GM12878 (cell line): Measurements from ENCODE around the gene NR2F6. TPM values are rescaled to one million over a fixed set of nuclear protein-coding genes. Genes with fewer than 3 reads are reported as not detected.

Experiments
- ATF7 ChIP-seq: fragments of 450-650 bp; IDR thresholded peaks from 2 replicates; pipeline ENCODE4 v1.6.1; 2016; ENCODE audit warnings: low read depth, mild to moderate bottlenecking
- BCL11A ChIP-seq: IDR thresholded peaks from 2 replicates; pipeline ENCODE4 v1.6.1; 2011; ENCODE audit warnings: low read depth, low read length
- CBX3 ChIP-seq: fragments of 200-600 bp; sonication (generic); IDR thresholded peaks from 2 replicates; pipeline ENCODE4 v1.6.1; 2016; ENCODE audit warnings: low read depth, borderline replicate concordance
- EP300 ChIP-seq, 2 experiments: fragments of 150-350 bp in 1 of 2; IDR thresholded peaks; 2 replicates each; pipeline ENCODE4 v1.6.1; 2011 to 2012; ENCODE audit warnings: low read depth in 2 of 2, low read length in 2 of 2, borderline replicate concordance in 1 of 2, improper control_type of control experiment in 1 of 2, inconsistent platforms in 1 of 2; ENCODE audit not compliant: control insufficient read depth in 1 of 2
- FOXM1 ChIP-seq: IDR thresholded peaks from 2 replicates; pipeline ENCODE4 v1.6.1; 2012; ENCODE audit warnings: low read depth, mild to moderate bottlenecking, inconsistent platforms, low read length, moderate library complexity
- GATAD2B ChIP-seq: fragments of 450-650 bp; conservative IDR thresholded peaks from 2 replicates; pipeline ENCODE4 v1.6.1; 2017; ENCODE audit warnings: low read depth, mild to moderate bottlenecking, moderate library complexity
- MYC ChIP-seq: IDR thresholded peaks from 2 replicates; pipeline ENCODE4 v1.6.1; 2011; ENCODE audit warnings: mild to moderate bottlenecking, low read length, moderate library complexity, inconsistent platforms; ENCODE audit not compliant: insufficient read depth, insufficient replicate concordance, insufficient read length, severe bottlenecking
- NFYA ChIP-seq: IDR thresholded peaks from 2 replicates; pipeline ENCODE4 v1.6.1; 2011; ENCODE audit warnings: low read depth, mild to moderate bottlenecking, low read length, improper control_type of control experiment, borderline replicate concordance
- NR2C1 ChIP-seq: fragments of 450-650 bp; IDR thresholded peaks from 2 replicates; pipeline ENCODE4 v1.6.1; 2017; ENCODE audit warnings: antibody characterized with exemption, mild to moderate bottlenecking, moderate library complexity
- PML ChIP-seq: IDR thresholded peaks from 2 replicates; pipeline ENCODE4 v1.6.1; 2012; ENCODE audit warnings: low read length, inconsistent platforms
- RBBP5 ChIP-seq: fragments of 200-600 bp; sonication (generic); conservative IDR thresholded peaks from 2 replicates; pipeline ENCODE4 v1.6.1; 2016
- SMC3 ChIP-seq: IDR thresholded peaks from 2 replicates; pipeline ENCODE4 v1.6.1; 2011; ENCODE audit warnings: low read length, improper control_type of control experiment, borderline replicate concordance
- WRNIP1 ChIP-seq: IDR thresholded peaks from 2 replicates; pipeline ENCODE4 v1.6.1; 2011; ENCODE audit warnings: low read depth, low read length, improper control_type of control experiment, borderline replicate concordance
- polyA plus RNA-seq, 11 experiments: library from polyadenylated mRNA; depleted of rRNA in 4 of 11; unstranded in 6 of 11; stranded (reverse) in 5 of 11; fragments of >200 nt; fragmentation: Nextera tagmentation in 4 of 11; fragmentation: Illumina TruSeq in 1 of 11; extraction: Ambion mirVana in 4 of 11; extraction: Trizol in 1 of 11; gene quantifications; 1 replicate in 1 of 11; 2 replicates in 10 of 11; pipeline versions ENCODE4 v1.2.1 to v1.2.3, GENCODE V29; 2011 to 2016; ENCODE audit warnings: inconsistent platforms in 2 of 11, missing spikeins in 2 of 11, low read depth in 1 of 11
- total RNA-seq, 4 experiments: library from RNA; depleted of rRNA in 3 of 4; stranded (reverse); fragments of >200 nt in 3 of 4; fragmentation: Illumina TruSeq in 1 of 4; extraction: Trizol in 1 of 4; gene quantifications; 2 replicates each; pipeline versions ENCODE4 v1.2.1 to v1.2.3, GENCODE V29; 2013 to 2021
- TF ChIP-seq, protein P1 (sequence below): fragments of 150-350 bp; IDR thresholded peaks from 2 replicates; pipeline ENCODE4 v1.6.1; 2014; ENCODE audit warnings: mild to moderate bottlenecking, low read depth, low read length
- TF ChIP-seq, protein P2 (sequence below): IDR thresholded peaks from 2 replicates; pipeline ENCODE4 v1.6.1; 2012; ENCODE audit warnings: low read depth, low read length, improper control_type of control experiment
- TF ChIP-seq, protein P3 (sequence below): fragments of 450-650 bp; formaldehyde crosslinking; IDR thresholded peaks from 2 replicates; pipeline ENCODE4 v1.4.0; 2022; ENCODE audit warnings: mild to moderate bottlenecking, moderate library complexity
- TF ChIP-seq, protein P4 (sequence below): fragments of 450-650 bp; IDR thresholded peaks from 2 replicates; pipeline ENCODE4 v1.6.1; 2017; ENCODE audit warnings: borderline replicate concordance
- TF ChIP-seq, protein P5 (sequence below): fragments of 150-350 bp; IDR thresholded peaks from 2 replicates; pipeline ENCODE4 v1.6.1; 2016; ENCODE audit warnings: low read depth, low read length

Gene NR2F6
- total and polyA plus RNA-seq, 10 of the 15 experiments (the other 5 are each of a cell fraction or from before 2014, with no cell fraction given), result 0.18 to 15.5 (median 6.1) TPM

DNA sequence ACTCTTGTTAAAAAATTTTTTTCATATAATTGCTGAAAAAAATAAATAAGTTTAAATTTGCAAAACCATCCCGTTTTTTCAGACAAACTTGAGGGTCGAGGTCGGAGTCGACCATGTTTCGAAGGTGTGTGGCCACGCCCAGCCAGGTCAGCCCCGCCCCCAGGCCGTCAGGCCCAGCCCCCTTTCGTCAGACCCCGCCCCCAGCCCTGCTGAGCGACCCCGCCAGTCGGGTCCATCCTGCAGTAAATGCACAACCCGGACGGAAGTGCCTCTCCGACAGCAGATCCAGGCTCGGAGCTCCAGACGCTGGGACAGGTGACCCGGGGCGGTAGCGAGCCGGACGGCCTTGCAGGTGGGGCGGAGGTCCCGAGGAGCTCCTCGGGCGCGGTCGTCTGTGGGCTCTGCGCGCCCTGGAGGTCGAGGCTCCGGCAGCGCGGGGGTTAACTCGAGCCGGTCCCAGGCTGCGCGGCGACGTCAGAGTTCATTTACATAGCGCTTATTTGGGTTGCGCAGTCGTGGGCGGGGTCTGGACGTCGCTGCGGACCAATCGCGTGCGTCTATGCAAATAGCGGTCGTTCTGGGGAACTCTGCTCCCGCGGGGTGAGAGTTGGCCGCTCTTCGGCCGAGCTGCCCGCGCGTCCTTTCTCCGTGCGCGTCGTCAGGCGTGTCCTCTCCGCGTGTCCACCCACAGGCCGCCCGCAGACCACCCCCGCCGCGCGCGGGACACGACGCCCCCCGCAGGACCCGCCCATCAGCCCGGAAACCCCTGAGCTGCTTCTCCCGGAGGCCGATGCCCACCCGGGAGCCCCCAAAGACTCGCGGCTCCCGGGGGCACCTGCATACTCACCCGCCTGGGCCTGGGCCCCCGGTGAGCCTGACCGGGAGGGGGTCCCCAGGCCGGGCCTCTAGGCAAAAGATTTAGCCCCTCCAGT lies 19.5 kb downstream of the NR2F6 start, which contains the start of gene OCEL1 (continued):
- TF ChIP-seq BCL11A (no peak), NR2C1 (no peak; the same call in 1 of the 2 replicates), MYC (no peak), FOXM1 (no peak), RBBP5 (no peak), GATAD2B (peak; percentile 95; the same call in 1 of the 2 replicates), ATF7 (no peak; the same call in 1 of the 2 replicates), EP300 (IDR thresholded peaks at IDR 0.05; ENCODE audit: borderline replicate concordance in 1 of 2, control insufficient read depth in 1 of 2, low read depth in 2 of 2, low read length in 2 of 2) (no peak), SMC3 (no peak), CBX3 (no peak), WRNIP1 (no peak), NFYA (no peak), PML (peak; percentile 49; the same call in 1 of the 2 replicates)
- TF ChIP-seq, protein P1, sequence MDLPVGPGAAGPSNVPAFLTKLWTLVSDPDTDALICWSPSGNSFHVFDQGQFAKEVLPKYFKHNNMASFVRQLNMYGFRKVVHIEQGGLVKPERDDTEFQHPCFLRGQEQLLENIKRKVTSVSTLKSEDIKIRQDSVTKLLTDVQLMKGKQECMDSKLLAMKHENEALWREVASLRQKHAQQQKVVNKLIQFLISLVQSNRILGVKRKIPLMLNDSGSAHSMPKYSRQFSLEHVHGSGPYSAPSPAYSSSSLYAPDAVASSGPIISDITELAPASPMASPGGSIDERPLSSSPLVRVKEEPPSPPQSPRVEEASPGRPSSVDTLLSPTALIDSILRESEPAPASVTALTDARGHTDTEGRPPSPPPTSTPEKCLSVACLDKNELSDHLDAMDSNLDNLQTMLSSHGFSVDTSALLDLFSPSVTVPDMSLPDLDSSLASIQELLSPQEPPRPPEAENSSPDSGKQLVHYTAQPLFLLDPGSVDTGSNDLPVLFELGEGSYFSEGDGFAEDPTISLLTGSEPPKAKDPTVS, result no peak
- TF ChIP-seq, protein P2, sequence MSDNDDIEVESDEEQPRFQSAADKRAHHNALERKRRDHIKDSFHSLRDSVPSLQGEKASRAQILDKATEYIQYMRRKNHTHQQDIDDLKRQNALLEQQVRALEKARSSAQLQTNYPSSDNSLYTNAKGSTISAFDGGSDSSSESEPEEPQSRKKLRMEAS, result peak; percentile 31; the same call in 1 of the 2 replicates
- TF ChIP-seq, protein P3, sequence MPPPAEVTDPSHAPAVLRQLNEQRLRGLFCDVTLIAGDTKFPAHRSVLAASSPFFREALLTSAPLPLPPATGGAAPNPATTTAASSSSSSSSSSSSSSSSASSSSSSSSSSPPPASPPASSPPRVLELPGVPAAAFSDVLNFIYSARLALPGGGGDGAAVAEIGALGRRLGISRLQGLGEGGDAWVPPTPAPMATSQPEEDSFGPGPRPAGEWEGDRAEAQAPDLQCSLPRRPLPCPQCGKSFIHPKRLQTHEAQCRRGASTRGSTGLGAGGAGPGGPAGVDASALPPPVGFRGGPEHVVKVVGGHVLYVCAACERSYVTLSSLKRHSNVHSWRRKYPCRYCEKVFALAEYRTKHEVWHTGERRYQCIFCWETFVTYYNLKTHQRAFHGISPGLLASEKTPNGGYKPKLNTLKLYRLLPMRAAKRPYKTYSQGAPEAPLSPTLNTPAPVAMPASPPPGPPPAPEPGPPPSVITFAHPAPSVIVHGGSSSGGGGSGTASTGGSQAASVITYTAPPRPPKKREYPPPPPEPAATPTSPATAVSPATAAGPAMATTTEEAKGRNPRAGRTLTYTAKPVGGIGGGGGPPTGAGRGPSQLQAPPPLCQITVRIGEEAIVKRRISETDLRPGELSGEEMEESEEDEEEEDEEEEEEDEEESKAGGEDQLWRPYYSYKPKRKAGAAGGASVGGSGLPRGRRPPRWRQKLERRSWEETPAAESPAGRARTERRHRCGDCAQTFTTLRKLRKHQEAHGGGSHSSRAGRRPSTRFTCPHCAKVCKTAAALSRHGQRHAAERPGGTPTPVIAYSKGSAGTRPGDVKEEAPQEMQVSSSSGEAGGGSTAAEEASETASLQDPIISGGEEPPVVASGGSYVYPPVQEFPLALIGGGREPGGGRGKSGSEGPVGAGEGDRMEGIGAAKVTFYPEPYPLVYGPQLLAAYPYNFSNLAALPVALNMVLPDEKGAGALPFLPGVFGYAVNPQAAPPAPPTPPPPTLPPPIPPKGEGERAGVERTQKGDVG (CRISPR knock-in tag), result no peak
- TF ChIP-seq, protein P4, sequence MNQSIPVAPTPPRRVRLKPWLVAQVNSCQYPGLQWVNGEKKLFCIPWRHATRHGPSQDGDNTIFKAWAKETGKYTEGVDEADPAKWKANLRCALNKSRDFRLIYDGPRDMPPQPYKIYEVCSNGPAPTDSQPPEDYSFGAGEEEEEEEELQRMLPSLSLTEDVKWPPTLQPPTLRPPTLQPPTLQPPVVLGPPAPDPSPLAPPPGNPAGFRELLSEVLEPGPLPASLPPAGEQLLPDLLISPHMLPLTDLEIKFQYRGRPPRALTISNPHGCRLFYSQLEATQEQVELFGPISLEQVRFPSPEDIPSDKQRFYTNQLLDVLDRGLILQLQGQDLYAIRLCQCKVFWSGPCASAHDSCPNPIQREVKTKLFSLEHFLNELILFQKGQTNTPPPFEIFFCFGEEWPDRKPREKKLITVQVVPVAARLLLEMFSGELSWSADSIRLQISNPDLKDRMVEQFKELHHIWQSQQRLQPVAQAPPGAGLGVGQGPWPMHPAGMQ, result no peak
- TF ChIP-seq, protein P5, sequence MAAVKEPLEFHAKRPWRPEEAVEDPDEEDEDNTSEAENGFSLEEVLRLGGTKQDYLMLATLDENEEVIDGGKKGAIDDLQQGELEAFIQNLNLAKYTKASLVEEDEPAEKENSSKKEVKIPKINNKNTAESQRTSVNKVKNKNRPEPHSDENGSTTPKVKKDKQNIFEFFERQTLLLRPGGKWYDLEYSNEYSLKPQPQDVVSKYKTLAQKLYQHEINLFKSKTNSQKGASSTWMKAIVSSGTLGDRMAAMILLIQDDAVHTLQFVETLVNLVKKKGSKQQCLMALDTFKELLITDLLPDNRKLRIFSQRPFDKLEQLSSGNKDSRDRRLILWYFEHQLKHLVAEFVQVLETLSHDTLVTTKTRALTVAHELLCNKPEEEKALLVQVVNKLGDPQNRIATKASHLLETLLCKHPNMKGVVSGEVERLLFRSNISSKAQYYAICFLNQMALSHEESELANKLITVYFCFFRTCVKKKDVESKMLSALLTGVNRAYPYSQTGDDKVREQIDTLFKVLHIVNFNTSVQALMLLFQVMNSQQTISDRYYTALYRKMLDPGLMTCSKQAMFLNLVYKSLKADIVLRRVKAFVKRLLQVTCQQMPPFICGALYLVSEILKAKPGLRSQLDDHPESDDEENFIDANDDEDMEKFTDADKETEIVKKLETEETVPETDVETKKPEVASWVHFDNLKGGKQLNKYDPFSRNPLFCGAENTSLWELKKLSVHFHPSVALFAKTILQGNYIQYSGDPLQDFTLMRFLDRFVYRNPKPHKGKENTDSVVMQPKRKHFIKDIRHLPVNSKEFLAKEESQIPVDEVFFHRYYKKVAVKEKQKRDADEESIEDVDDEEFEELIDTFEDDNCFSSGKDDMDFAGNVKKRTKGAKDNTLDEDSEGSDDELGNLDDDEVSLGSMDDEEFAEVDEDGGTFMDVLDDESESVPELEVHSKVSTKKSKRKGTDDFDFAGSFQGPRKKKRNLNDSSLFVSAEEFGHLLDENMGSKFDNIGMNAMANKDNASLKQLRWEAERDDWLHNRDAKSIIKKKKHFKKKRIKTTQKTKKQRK, result no peak
